GM12892 (cell line): Measurements from ENCODE around the gene ADAM20.

Experiments used
- POLR2A ChIP-seq: IDR thresholded peaks from 2 replicates; pipeline ENCODE4 v1.6.1; 2011; ENCODE audit warnings: low read depth, low read length, control low read depth
- POLR2AphosphoS5 ChIP-seq: IDR thresholded peaks from 2 replicates; pipeline ENCODE4 v1.6.1; 2011; ENCODE audit warnings: low read depth, low read length, control low read depth

DNA sequence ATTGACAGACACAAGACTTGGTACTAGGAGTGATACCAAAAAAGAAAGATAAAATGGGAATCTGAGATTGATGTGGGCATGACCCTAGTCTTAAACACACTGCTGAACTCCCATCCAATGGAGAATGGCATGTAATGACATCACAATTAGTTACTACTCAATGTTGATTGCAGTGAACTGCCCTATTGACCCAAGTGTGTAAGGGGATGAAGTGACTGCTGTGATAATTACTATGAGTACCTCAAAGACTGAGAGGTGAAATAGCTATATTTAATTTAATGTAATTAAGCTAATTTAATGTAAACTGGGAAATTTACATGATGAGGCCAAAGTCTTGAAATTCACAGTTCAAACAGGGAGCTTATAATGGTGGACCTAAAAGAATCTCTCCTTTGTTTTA, at the start of gene ADAM20:
- TF ChIP-seq POLR2A (no peak), POLR2AphosphoS5 (no peak)
